Loucy (cell line): ENCODE measurements around the gene COL26A1.

ENCODE experiments used
- H2AFZ ChIP-seq: fragments of 200-600 bp; sonication (generic); 2 replicates; pipeline ENCODE4 v1.6.0; 2016; ENCODE audit warnings: antibody characterized with exemption, mild to moderate bottlenecking, low read length, moderate library complexity
- H3F3A ChIP-seq: fragments of 200-600 bp; 2 replicates; pipeline ENCODE4 v1.6.0; 2016; ENCODE audit warnings: antibody characterized with exemption, low read depth, mild to moderate bottlenecking
- H3K27me3 ChIP-seq: fragments of 200-600 bp; sonication (generic); 2 replicates; pipeline ENCODE4 v1.6.1; 2014; ENCODE audit warnings: low read length, mild to moderate bottlenecking; ENCODE audit not compliant: insufficient read depth, poor library complexity, severe bottlenecking
- H3K36me3 ChIP-seq: fragments of 200-600 bp; sonication (generic); 2 replicates; pipeline ENCODE4 v1.6.1; 2016; ENCODE audit warnings: low read length; ENCODE audit not compliant: insufficient read depth
- H3K4me1 ChIP-seq: fragments of 200-600 bp; sonication (generic); 2 replicates; pipeline ENCODE4 v1.5.1; 2014; ENCODE audit warnings: low read length, mild to moderate bottlenecking; ENCODE audit not compliant: insufficient read depth, poor library complexity, severe bottlenecking
- H3K4me2 ChIP-seq: fragments of 200-600 bp; sonication (generic); 2 replicates; pipeline ENCODE4 v1.6.0; 2014; ENCODE audit warnings: antibody characterized with exemption, low read length, low read depth, mild to moderate bottlenecking; ENCODE audit not compliant: poor library complexity, severe bottlenecking
- H3K4me3 ChIP-seq: fragments of 200-600 bp; sonication (generic); 2 replicates; pipeline ENCODE4 v1.5.1; 2014; ENCODE audit warnings: low read length, mild to moderate bottlenecking, mixed read lengths; ENCODE audit not compliant: poor library complexity, severe bottlenecking
- H3K79me2 ChIP-seq: fragments of 200-600 bp; sonication (generic); 2 replicates; pipeline ENCODE4 v1.6.1; 2014; ENCODE audit warnings: low read length; ENCODE audit not compliant: insufficient read depth
- H3K9ac ChIP-seq: fragments of 200-600 bp; sonication (generic); 2 replicates; pipeline ENCODE4 v1.6.0; 2014; ENCODE audit warnings: mild to moderate bottlenecking, low read depth, low read length, moderate library complexity; ENCODE audit not compliant: poor library complexity, severe bottlenecking
- H3K9me2 ChIP-seq: fragments of 200-600 bp; sonication (generic); replicated peaks from 2 replicates; pipeline ENCODE4 v1.6.1; 2016; ENCODE audit warnings: low read depth, low read length, mixed read lengths
- H3K9me3 ChIP-seq: fragments of 200-600 bp; sonication (generic); 2 replicates; pipeline ENCODE4 v1.6.1; 2014; ENCODE audit warnings: mild to moderate bottlenecking, antibody characterized with exemption, low read length, low read depth; ENCODE audit not compliant: insufficient read depth
- H4K20me1 ChIP-seq: fragments of 200-600 bp; sonication (generic); 2 replicates; pipeline ENCODE4 v1.6.0; 2014; ENCODE audit warnings: antibody characterized with exemption, low read length, mild to moderate bottlenecking; ENCODE audit not compliant: insufficient read depth, poor library complexity, severe bottlenecking
- CTCF ChIP-seq: fragments of 200-600 bp; sonication (generic); conservative IDR thresholded peaks from 2 replicates; pipeline ENCODE4 v1.5.1; 2014; ENCODE audit warnings: mild to moderate bottlenecking, antibody characterized with exemption, low read length
- EZH2phosphoT487 ChIP-seq: fragments of 200-600 bp; IDR thresholded peaks from 2 replicates; pipeline ENCODE4 v1.6.1; 2018; ENCODE audit warnings: antibody characterized with exemption, mild to moderate bottlenecking, moderate library complexity, borderline replicate concordance

The COL26A1 gene

GRCh38 chr7:101562531-101563197, 200.0 kb downstream of the COL26A1 start:
- H3F3A ChIP-seq: no peaks in the 10 kb centered on the region
- H2AFZ ChIP-seq: no peak overlapping the region
- H3K4me1 ChIP-seq: no peaks in the 10 kb centered on the region
- no peaks in the 10 kb centered on the region for H3K79me2 ChIP-seq
- no peaks in the 10 kb centered on the region for H3K9me2 ChIP-seq
- no peaks in the 10 kb centered on the region for H3K9me3 ChIP-seq
- no peak overlapping the region for H3K4me2 ChIP-seq
- no peak for TF ChIP-seq CTCF
- TF ChIP-seq EZH2phosphoT487: no peak
- H3K36me3 ChIP-seq: no peaks in the 10 kb centered on the region
- H4K20me1 ChIP-seq: no peaks in the 10 kb centered on the region
- H3K27me3 ChIP-seq: no peaks in the 10 kb centered on the region
- H3K4me3 ChIP-seq: no peak overlapping the region
- no peak overlapping the region for H3K9ac ChIP-seq

GRCh38 chr7:101563198-101563901, 200.7 kb downstream of the COL26A1 start:
- H3K4me1 ChIP-seq: no peaks in the 10 kb centered on the region
- no peaks in the 10 kb centered on the region for H3K9me2 ChIP-seq
- H3K9me3 ChIP-seq: no peaks in the 10 kb centered on the region
- no peak overlapping the region for H3K4me3 ChIP-seq
- no peaks in the 10 kb centered on the region for H4K20me1 ChIP-seq
- H3K9ac ChIP-seq: no peak overlapping the region
- H3K4me2 ChIP-seq: no peak overlapping the region
- H3K27me3 ChIP-seq: no peaks in the 10 kb centered on the region
- no peaks in the 10 kb centered on the region for H3K36me3 ChIP-seq
- H2AFZ ChIP-seq: no peak overlapping the region
- TF ChIP-seq EZH2phosphoT487 (no peak), CTCF (no peak)
- H3F3A ChIP-seq: no peaks in the 10 kb centered on the region
- H3K79me2 ChIP-seq: no peaks in the 10 kb centered on the region

- no peaks in the 10 kb centered on the region for H3K27me3 ChIP-seq
- no peaks in the 10 kb centered on the region for H4K20me1 ChIP-seq
- TF ChIP-seq CTCF: no peak
- no peak for TF ChIP-seq EZH2phosphoT487
- no peaks in the 10 kb centered on the region for H3K9me2 ChIP-seq
- H3K4me2 ChIP-seq: no peak overlapping the region
- no peak overlapping the region for H3K9ac ChIP-seq
- no peaks in the 10 kb centered on the region for H3K79me2 ChIP-seq
- H3K4me1 ChIP-seq: no peaks in the 10 kb centered on the region
- H3K4me3 ChIP-seq: no peak overlapping the region
- no peaks in the 10 kb centered on the region for H3F3A ChIP-seq
- no peak overlapping the region for H2AFZ ChIP-seq
- no peaks in the 10 kb centered on the region for H3K9me3 ChIP-seq
- H3K36me3 ChIP-seq: no peaks in the 10 kb centered on the region
These were observed 201.5 kb downstream of the COL26A1 start for GRCh38 chr7:101563943-101564777.
